Ectodermal cell (in vitro differentiated cells): Measurements from ENCODE around the gene EIF4E1B.

Experiments
- H3K27ac ChIP-seq: 2 replicates; pipeline ENCODE4 v1.7.0; 2013; ENCODE audit warnings: mild to moderate bottlenecking, low read depth, low read length; ENCODE audit not compliant: insufficient read depth, poor library complexity, severe bottlenecking
- H3K27me3 ChIP-seq: 2 replicates; pipeline ENCODE4 v1.7.0; 2013; ENCODE audit warnings: mild to moderate bottlenecking, low read length; ENCODE audit not compliant: insufficient read depth, control insufficient read depth, poor library complexity, severe bottlenecking
- H3K36me3 ChIP-seq: one replicate; pipeline ENCODE4 v1.7.0; 2013; ENCODE audit warnings: low read length; ENCODE audit not compliant: control insufficient read depth, insufficient read depth
- H3K4me1 ChIP-seq: one replicate; pipeline ENCODE4 v1.7.0; 2013; ENCODE audit warnings: low read length; ENCODE audit not compliant: control insufficient read depth, insufficient read depth
- H3K4me3 ChIP-seq: 2 replicates; pipeline ENCODE4 v1.7.0; 2013; ENCODE audit warnings: low read depth, low read length, control low read depth; ENCODE audit not compliant: insufficient read depth
- H3K9me3 ChIP-seq: 2 replicates; pipeline ENCODE4 v1.7.0; 2013; ENCODE audit warnings: mild to moderate bottlenecking, low read length, moderate library complexity; ENCODE audit not compliant: control insufficient read depth
- WGBS, 2 experiments: methylation state at CpG; one replicate each; pipeline ENCODE4 v1.1.7; 2013; ENCODE audit warnings: missing lambda C conversion rate in 2 of 2; 5-methylcytosine and 5-hydroxymethylcytosine counted together

EIF4E1B gene

DNA sequence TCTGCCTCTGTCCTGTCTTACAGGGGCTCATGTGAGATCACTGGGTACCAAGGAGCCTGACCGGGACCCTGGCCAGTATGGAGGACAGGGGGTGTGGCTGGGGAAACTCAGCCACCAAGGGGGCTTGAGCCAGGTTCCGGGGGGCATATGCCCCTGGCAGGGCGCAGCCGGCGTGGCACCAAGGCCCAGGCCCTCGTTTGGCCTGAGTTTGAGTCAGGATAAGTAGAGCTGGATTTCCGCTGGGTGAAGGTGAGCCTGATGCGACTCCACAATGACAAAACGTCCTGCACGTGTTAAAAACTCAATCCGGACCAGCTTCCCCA is 16.2 kb downstream of the EIF4E1B start:
- H3K27me3 ChIP-seq: peaks cover 3% of the 10 kb centered on the region
- H3K9me3 ChIP-seq: no peaks in the 10 kb centered on the region
- H3K36me3 ChIP-seq: no peaks in the 10 kb centered on the region
- 64 to 66% methylated on average over 11 of the region's 11 CpGs for WGBS, 2 experiments
- H3K4me1 ChIP-seq: peaks cover 25% of the 10 kb centered on the region
- H3K4me3 ChIP-seq: peak overlapping the region; percentile 25
- peak overlapping the region; percentile 11 for H3K27ac ChIP-seq

DNA sequence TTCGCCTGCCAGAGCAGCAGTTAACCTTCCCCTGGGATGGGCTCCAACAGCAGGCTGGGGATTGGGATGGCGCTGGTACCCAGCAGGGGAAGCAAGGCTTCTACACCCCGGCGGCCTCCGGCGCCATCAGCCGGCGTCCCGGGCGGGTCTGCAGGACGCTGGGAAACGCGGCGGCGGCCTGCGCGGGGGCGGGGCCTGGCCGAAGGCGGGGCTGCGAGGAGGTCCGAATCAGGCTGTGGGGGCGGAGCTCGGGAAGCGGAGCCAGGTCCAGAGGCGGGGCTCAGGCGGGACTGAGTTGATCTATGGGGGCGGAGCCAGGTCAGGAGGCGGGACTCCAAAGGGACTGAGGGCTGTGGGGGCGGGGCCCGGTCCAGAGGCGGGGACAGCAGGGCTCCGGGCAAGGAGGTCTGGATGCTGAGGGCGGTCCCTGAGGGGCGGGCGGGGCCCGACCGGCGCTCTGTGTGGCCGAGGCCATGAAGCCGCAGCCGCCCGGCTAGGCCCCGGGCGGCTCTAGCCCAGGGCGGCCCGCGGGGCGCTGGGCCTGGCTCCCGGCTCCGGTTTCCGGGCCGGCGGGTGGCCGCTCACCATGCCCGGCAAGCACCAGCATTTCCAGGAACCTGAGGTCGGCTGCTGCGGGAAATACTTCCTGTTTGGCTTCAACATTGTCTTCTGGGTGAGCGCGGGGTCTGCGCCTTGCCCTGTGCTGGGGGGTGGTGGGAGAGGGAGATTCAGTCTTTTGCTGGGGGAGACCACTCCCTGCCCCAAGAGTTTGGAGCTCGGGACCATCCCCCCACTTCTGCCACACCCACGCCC is 16.8 kb downstream of the EIF4E1B start, which contains the start of gene TSPAN17:
TSS of gene TSPAN17 (plus strand) at position 455 of the 813 bp plus-strand sequence. CDS start at position 587, 132 bp downstream.
- Histone ChIP-seq H3K9me3 (no peaks in the 10 kb centered on the region), H3K36me3 (no peaks in the 10 kb centered on the region), H3K27me3 (peaks cover 3% of the 10 kb centered on the region), H3K4me3 (peak within 1 kb of the TSS; percentile 65), H3K4me1 (peaks cover 25% of the 10 kb centered on the region), H3K27ac (peak within 1 kb of the TSS; percentile 11)
- WGBS, 2 experiments: 1% methylated on average over 63 of the region's 63 CpGs

DNA sequence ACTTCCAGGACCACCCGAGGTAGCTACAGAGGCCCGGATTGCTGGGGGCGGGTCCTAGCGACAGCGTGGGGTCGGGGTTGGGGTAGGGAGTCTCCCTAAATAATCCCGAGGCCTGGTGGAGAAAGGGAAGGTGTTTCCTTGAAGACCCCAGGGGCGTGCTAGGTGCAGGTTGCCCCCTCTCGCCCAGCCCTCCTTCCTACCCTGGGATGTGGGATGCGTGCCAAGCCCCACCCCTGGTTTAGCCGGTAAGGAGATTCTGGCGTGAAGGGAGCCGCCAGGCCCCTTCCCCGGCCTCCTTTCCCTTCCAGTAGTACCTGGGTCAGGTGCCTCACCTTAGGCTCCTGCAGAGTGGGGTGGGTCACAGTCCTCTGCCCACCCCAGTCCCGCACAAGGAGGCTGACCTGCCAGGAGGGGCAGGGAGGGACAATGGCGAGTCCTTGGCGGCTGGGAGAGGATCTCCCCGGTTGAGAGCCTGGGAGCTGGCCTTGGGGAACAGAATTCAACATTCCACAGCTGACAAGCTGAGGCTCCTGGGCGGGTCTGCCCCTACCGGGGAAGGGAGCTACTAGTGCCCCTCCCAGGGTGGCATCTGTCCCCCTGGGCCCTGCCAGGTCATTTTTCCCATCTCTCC is 17.5 kb downstream of the EIF4E1B start:
- Histone ChIP-seq H3K9me3 (no peaks in the 10 kb centered on the region), H3K27me3 (peaks cover 3% of the 10 kb centered on the region), H3K4me1 (peaks cover 25% of the 10 kb centered on the region), H3K27ac (no peak overlapping the region), H3K4me3 (peak overlapping the region; percentile 65), H3K36me3 (no peaks in the 10 kb centered on the region)
- whole genome bisulfite sequencing, 2 experiments: 12 to 13% methylated on average over 20 of the region's 20 CpGs

DNA sequence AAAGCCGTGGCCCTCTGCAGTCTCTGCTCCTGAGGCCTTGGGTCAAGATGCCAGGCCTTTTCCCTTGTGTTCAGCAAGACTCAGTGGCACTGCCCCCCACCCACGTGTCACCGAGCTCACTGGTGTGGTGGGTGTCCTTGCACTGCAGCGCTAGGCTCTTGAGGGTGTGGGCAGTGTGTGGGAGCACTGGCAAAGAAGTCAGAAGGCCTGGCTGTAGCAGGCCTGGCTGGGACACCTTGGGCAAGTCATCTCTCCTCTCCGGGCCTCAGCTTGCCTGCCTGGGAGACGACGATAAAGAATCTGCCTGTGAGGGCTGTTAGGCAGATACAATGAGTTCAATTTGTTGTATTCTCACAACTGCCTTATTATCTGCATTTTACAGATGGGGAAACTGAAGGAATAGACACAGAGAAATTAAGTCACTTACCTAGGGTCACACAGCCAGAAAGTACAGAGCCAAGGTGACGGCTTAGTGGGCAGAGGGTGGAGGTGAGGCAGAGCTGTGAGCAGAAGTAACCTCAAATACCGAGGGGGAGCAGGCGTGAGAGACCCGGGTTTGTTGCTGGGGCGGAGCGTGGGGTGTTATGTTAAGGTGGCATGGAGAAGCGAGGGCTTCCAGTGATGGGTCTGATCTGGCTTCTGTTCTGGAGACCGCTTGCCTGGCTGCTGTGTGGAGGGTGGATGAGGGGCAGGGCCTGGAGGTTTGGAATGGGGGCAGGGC is 18.2 kb downstream of the EIF4E1B start:
- 88% methylated on average over 15 of the region's 15 CpGs for WGBS, 2 experiments
- no peaks in the 10 kb centered on the region for H3K9me3 ChIP-seq
- H3K36me3 ChIP-seq: no peaks in the 10 kb centered on the region
- H3K27me3 ChIP-seq: peaks cover 3% of the 10 kb centered on the region
- peaks cover 25% of the 10 kb centered on the region for H3K4me1 ChIP-seq
- H3K4me3 ChIP-seq: peak overlapping the region; percentile 65
- H3K27ac ChIP-seq: no peak overlapping the region

DNA sequence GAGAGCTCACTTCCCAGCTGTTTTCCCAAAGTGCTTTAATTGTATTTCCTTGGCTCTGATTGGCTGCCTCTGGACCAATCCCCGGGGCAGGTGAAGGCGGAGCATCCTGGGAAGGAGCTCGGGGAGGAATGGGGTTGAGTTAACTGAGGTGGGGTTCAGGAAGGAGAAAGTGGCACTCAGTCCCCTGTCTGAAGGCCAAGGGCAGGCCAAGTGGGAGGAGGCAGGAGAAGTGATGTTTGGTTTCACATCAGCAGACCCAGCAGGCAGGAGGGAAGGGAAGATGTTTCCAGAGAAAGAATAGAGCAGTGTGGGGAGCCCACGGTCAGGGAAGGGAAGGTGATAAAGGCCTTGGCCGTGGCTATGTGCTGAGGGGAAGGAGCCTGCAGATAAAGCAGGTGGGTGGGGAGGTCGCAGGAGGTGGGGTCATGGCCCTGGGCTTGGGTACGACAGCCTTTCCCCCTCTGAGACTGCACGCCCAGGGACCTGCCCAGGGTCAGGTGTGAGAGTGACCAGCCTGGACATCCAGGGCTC is 19.9 kb downstream of the EIF4E1B start:
- Histone ChIP-seq H3K36me3 (no peaks in the 10 kb centered on the region), H3K9me3 (no peaks in the 10 kb centered on the region), H3K4me1 (peaks cover 15% of the 10 kb centered on the region), H3K27me3 (peaks cover 3% of the 10 kb centered on the region), H3K4me3 (no peak overlapping the region), H3K27ac (no peak overlapping the region)
- WGBS, 2 experiments: 79 to 82% methylated on average over 8 of the region's 8 CpGs

DNA sequence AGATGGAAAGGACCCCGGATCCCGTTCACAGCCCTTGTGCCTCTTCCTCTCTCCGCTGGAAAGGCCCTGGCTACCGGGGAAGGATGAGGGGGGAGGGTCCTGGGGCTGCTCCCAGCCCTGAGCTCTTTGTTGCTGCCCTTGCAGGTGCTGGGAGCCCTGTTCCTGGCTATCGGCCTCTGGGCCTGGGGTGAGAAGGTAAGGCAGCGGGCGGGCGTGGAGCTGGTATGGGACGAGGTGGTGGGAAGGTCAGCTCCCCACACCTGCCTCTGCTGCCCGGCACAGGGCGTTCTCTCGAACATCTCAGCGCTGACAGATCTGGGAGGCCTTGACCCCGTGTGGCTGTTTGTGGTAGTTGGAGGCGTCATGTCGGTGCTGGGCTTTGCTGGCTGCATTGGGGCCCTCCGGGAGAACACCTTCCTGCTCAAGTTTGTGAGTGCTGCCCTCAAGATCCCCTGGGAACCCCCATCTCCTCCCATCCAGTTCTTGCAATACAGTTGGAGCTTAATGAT is 21.1 kb downstream of the EIF4E1B start:
- Histone ChIP-seq H3K4me3 (no peak overlapping the region), H3K27me3 (peaks cover 3% of the 10 kb centered on the region), H3K9me3 (no peaks in the 10 kb centered on the region), H3K27ac (no peak overlapping the region), H3K36me3 (no peaks in the 10 kb centered on the region), H3K4me1 (peaks cover 15% of the 10 kb centered on the region)
- 91% methylated on average over 17 of the region's 17 CpGs for WGBS, 2 experiments

DNA sequence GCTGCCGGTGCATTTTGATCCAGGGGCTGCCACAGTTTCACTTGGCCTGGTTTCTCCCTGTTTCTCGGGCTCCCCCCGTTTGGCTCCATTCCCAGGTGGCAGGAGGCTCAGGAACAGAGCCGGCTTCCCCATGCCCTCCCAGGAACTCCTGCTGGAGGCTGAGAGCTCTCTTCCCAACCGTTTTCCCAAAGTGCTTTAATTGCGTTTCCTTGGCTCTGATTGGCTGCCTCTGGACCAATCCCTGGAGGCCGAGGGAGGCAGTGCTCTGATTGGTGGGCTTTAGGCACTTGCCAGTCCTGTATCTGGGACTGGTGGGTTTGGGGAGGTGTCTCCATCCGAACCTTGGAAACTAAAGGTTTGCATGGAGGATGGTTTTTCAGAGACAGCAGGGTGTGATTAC is 21.7 kb downstream of the EIF4E1B start:
- Histone ChIP-seq H3K27ac (no peak overlapping the region), H3K27me3 (peaks cover 3% of the 10 kb centered on the region), H3K36me3 (no peaks in the 10 kb centered on the region), H3K9me3 (no peaks in the 10 kb centered on the region), H3K4me1 (peaks cover 15% of the 10 kb centered on the region), H3K4me3 (no peak overlapping the region)
- WGBS, 2 experiments: 79 to 82% methylated on average over 8 of the region's 8 CpGs

DNA sequence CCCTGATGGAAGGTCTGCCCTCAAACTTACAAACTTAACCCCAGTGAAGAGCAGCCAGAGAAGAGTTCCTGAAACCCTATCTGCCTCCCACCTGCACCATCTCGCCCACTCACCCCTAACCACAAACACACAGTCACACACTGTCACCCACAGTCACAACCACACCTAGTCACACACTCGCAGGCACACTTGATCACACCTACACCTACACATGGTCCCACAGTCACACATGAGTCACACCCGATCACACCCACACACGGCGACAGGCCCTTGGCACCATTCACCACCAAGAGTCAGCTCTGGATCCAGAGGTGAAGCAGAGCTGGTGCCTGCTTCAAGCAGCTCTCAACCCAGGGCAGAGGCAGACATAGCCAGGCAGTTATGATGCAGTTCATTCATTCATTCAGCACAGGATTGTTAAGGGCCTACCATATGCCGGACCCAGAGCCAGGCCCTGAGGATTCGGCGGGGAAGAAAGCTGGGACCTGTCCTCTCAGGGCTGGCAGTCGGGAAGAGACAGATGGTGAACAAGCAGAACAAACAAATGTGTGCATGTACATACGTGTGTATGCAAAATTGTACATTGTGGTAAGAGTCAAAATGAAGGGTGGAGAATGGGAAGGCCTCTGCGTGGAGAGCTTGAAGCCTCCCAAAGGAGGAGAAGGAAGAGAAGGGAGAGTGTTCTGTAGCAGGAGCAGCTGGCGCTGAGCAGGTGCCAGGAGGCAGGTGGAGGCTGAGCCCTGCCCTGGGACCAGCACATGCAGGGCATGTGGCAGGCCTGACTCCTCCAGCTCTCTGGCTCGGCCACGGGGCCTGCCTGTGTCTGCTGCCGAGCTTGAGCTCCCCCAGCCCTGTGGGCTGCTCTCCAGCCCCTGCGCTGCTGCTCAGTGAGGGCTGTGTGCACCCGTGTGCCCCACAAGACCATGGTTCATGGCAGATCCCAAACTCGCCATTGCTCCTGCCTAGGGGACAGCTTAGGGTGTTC is 23.2 kb downstream of the EIF4E1B start:
- no peak overlapping the region for H3K4me3 ChIP-seq
- H3K27me3 ChIP-seq: no peaks in the 10 kb centered on the region
- no peaks in the 10 kb centered on the region for H3K36me3 ChIP-seq
- no peak overlapping the region for H3K27ac ChIP-seq
- 91 to 93% methylated on average over 18 of the region's 18 CpGs for WGBS, 2 experiments
- peaks cover 8% of the 10 kb centered on the region for H3K4me1 ChIP-seq
- H3K9me3 ChIP-seq: no peaks in the 10 kb centered on the region

DNA sequence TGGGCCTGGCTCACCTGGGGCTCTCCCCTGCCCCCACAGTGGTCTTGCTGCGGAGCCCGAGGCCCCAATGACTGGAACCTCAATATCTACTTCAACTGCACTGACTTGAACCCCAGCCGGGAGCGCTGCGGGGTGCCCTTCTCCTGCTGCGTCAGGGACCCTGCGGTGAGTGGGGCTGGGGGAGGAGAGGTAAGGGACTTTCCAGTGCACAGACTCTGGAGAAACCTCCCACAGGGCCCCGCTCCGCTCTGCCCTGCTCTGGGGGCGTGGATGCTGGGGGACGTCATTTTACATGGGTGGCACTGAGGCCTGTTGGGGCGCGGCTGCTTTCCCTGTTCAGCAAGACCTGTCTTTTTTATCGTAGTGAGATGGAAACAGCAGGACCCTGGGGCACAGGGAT is 24.4 kb downstream of the EIF4E1B start:
- 87 to 89% methylated on average over 14 of the region's 14 CpGs for WGBS, 2 experiments
- H3K9me3 ChIP-seq: no peaks in the 10 kb centered on the region
- H3K27ac ChIP-seq: no peak overlapping the region
- no peaks in the 10 kb centered on the region for H3K27me3 ChIP-seq
- H3K4me1 ChIP-seq: peaks cover 8% of the 10 kb centered on the region
- no peak overlapping the region for H3K4me3 ChIP-seq
- no peaks in the 10 kb centered on the region for H3K36me3 ChIP-seq
